ENCODE data around the gene SAMD4A.

Gene SAMD4A

DNA sequence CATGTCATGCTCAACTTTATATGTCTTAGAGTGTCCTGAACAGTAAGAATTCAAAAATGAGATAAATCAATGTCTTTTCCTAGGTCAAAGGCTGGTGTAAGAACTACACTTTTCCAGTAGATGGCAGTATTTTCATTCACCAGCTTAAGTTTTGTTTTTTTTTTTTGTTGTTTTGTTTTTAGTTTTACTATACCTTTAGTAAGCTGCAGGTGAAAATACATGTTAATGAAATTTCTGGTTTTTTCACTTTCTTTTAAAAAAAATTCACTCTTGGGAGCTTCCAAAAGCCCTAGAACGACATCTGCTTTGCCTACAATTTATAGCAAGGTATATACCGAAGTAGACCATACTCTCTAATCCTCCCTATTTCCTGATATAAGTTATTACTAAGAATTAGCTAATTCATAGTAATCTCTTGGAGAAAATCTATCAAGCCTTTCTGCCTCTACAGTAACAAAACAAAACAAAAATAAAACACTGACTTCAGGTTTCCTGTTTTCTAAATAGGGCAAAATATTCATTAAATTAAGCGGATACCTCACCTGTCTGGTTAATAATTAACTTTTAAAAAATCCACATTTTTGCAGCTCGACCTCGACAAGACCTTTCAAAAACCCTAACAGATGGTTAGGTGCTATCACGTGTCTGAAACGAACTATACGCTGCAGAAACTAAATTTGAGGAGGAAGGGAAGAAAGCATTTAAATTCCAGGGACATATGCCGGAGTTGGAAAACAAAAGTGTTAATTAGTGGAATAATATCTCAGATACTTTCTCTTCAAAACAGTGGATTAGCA is 2.7 kb upstream of the SAMD4A start:
- in situ Hi-C loops (cut with HindIII; ENCODE audit: low sequenced_read_pairs), result no loop called here
- TF ChIP-seq, protein P1, sequence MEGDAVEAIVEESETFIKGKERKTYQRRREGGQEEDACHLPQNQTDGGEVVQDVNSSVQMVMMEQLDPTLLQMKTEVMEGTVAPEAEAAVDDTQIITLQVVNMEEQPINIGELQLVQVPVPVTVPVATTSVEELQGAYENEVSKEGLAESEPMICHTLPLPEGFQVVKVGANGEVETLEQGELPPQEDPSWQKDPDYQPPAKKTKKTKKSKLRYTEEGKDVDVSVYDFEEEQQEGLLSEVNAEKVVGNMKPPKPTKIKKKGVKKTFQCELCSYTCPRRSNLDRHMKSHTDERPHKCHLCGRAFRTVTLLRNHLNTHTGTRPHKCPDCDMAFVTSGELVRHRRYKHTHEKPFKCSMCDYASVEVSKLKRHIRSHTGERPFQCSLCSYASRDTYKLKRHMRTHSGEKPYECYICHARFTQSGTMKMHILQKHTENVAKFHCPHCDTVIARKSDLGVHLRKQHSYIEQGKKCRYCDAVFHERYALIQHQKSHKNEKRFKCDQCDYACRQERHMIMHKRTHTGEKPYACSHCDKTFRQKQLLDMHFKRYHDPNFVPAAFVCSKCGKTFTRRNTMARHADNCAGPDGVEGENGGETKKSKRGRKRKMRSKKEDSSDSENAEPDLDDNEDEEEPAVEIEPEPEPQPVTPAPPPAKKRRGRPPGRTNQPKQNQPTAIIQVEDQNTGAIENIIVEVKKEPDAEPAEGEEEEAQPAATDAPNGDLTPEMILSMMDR (IDR thresholded peaks at IDR 0.05; ENCODE audit: low read depth, low read length, missing control alignments), result peak; percentile 52
- peak overlapping the region; percentile 74 for H3K4me3 ChIP-seq (ENCODE audit: low read depth, low read length)
- DNase-seq (ENCODE audit: low read depth), result peak; percentile 39

DNA sequence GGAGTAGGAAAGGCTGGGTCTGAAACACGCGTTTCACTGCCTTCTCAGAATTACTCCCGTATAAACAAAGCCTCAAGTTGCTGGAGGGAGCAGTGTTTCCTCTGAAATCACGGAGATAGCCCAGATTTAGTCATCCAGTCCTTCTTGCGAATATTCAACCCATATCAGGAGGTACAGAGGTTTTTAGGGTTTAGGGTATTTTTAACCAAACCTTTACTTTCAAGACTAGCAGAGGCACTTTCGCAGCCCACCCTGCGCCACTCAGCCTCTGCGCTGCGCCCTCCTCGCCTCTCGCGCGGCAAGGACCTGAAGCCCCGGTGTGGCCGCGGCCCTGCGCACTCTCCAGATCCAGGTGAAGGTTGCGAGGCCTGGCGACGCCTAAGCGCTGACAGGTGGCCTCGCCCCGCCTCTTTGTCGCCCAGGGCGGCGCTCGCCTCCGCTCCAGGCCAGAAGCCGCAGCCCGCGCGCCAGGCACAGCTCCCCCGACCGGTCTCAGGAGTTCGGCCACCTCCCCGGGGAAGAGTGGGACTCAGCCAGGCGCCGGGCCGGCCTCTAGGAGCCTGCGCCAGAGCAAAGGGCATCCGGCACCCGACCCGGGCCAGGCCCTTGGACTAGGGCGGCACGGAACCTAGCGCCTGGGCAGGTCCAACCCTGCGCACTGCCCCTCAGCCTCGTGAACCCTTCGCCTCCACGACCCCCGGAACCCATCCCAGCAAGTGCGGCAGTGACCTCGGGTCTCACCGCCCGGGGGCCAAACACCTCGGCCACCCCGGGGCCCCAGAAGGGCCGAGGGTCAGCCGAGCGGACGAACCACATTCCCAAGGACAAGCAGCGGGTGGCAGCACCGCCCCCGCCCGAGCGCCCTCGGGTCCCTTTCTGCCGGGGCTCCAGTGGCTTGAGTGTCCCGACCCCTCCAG is 1.8 kb upstream of the SAMD4A start:
- in situ Hi-C loops (cut with HindIII; ENCODE audit: low sequenced_read_pairs), result loop anchor here (5.0 kb wide), 1 partner anchor 87 kb away; no protein-coding TSS in a partner anchor
- TF ChIP-seq, protein P1 (IDR thresholded peaks at IDR 0.05; ENCODE audit: low read depth, low read length, missing control alignments), result peak; percentile 9
- peak overlapping the region; percentile 74 for H3K4me3 ChIP-seq (ENCODE audit: low read depth, low read length)
- DNase-seq (ENCODE audit: low read depth), result peak; percentile 39

DNA sequence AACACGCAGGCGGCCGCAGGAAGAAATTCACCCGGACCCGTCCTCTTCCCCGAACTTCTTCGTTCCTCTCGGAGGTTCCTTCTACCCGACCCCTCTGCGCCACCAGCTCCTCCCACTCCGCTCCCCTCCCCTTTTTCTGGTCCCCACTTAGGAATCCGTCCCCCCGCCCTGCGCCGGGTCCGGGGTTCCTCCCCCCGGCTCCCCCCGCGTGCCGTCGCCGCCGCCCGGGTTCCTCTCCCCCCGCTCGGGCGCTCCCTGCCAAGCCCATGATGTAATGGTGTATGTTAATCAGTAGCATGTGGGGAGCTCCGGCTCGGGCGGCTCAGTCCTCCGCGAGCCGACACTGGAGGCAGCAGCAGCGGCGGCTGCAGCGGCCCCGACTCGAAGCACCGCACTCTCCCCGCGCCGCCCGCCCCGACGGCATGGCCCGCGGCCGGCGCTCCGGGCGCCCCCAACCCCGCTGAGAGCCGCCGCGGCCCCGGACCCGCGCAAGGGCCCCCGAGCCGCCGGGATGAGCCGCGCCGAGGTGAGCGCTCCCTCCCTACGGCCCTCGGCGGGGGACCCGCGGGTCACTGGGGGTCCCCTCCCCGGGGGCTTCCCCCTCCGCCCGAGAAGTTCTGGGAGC is 1.0 kb upstream of the SAMD4A start:
- peak overlapping the region; percentile 74 for H3K4me3 ChIP-seq (ENCODE audit: low read depth, low read length)
- TF ChIP-seq, protein P1 (IDR thresholded peaks at IDR 0.05; ENCODE audit: low read depth, low read length, missing control alignments), result no peak
- in situ Hi-C loops (cut with HindIII; ENCODE audit: low sequenced_read_pairs), result loop anchor here (5.0 kb wide), 1 partner anchor 86 kb away; no protein-coding TSS in a partner anchor

DNA sequence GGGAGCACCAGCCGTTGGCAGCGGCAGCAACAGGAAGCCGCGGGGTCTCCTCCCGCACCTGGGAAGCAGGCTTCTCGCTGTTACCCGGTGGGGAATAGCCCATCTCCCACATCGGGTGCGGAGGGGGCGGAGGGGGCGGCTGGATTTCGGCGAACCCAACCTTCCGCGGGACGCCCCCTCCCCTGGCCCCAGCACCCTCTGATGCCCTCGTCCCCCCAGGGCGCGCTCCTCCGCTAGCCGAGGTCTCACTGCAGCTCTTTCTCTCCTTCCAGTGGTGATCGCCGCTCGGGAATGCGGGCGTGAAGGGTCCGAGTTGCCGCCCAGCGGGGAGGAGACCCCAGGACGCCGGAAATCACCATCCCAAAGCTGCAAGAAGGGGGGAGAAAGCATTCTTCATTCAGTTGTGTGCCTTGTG is 303 bp downstream of the SAMD4A start:
- in situ Hi-C loops (cut with HindIII; ENCODE audit: low sequenced_read_pairs), result loop anchor here (5.0 kb wide), 1 partner anchor 85 kb away; no protein-coding TSS in a partner anchor
- TF ChIP-seq, protein P1 (IDR thresholded peaks at IDR 0.05; ENCODE audit: low read depth, low read length, missing control alignments), result no peak
- DNase-seq (ENCODE audit: low read depth), result no peak
- H3K4me3 ChIP-seq (ENCODE audit: low read depth, low read length), result peak overlapping the region; percentile 74

More for the DNA sequence above, 1.0 kb upstream of the SAMD4A start:
- peak; percentile 80 for DNase-seq (ENCODE audit: low read depth)

DNA sequence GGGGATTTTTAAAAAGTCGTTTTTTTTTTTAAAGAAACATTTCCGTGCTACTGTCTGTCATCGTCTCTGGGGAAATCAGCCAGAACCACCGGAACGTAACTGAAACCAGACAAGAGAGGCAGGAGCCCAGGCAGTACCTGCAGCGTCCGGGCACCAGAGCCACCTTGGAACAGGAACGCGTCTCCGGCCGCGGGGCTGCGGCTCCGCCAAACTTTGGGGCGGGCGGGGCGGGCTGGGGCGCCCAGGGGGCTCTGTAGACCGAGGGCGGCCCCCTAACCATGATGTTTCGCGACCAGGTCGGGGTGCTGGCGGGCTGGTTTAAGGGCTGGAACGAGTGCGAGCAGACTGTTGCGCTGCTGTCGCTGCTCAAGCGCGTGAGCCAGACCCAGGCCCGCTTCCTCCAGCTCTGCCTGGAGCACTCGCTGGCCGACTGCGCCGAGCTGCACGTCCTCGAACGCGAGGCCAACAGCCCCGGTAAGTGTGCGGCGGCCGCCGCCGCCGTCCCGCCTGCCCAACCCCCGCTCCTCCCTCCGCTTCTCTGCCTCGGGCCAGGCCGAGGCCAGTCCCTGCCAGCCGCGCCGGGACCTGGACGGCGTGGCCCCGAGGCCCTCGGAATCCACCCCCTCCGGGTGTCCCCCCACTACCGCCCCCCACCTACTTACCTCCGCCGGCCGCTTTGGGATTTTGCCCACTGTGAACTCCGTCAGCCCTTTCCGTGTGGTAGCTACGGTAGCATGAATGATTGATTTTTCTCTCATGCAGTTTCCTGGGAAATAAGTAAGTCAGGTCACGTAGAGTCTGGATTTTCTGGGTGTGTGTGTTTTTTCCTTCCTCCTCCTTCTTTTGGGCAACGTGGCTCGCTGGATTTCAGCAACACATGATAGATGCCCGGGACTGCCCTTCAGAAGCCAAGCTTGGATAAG is 972 bp downstream of the SAMD4A start:
- in situ Hi-C loops (cut with HindIII; ENCODE audit: low sequenced_read_pairs), result loop anchor here (5.0 kb wide), 1 partner anchor 84 kb away; no protein-coding TSS in a partner anchor
- TF ChIP-seq, protein P1 (IDR thresholded peaks at IDR 0.05; ENCODE audit: low read depth, low read length, missing control alignments), result no peak
- DNase-seq (ENCODE audit: low read depth), result no peak
- peak overlapping the region; percentile 74 for H3K4me3 ChIP-seq (ENCODE audit: low read depth, low read length)
